ENCODE data around the gene BTN3A1.
"Not testable (repeated sequence)": the region's sequence is repeated elsewhere in the genome, so short reads cannot be mapped to it uniquely, and the experiment has no call there.

Gene BTN3A1

GRCh38 chr6:26445934-26446667 lies 44.0 kb downstream of the BTN3A1 start:
- DNase-seq, result no peak

GRCh38 chr6:26447257-26447656 lies 45.2 kb downstream of the BTN3A1 start:
- no peak for DNase-seq

- DNase-seq, result no peak
Observed at GRCh38 chr6:26450240-26450639, 48.2 kb downstream of the BTN3A1 start.

- no peak for DNase-seq
Observed at GRCh38 chr6:26452631-26453235, 50.7 kb downstream of the BTN3A1 start.

GRCh38 chr6:26454631-26455030 lies 52.6 kb downstream of the BTN3A1 start:
- DNase-seq, result no peak

GRCh38 chr6:26455357-26455970 lies 53.4 kb downstream of the BTN3A1 start:
- DNase-seq, result no peak

GRCh38 chr6:26457264-26457805 lies 55.3 kb downstream of the BTN3A1 start:
- DNase-seq, result peak in 1 of 2 experiments; percentile 65

- peak; percentile 84 to 89 for DNase-seq
Observed at GRCh38 chr6:26457806-26458688, 56.0 kb downstream of the BTN3A1 start, which contains the start of gene BTN2A1. Gene BTN2A1 (plus strand): TSS chr6:26457955. CDS start chr6:26458637, 682 bp downstream.

- DNase-seq, result no peak
Observed at GRCh38 chr6:26459023-26459810, 57.1 kb downstream of the BTN3A1 start.

- not testable (repeated sequence) for DNase-seq
Observed at GRCh38 chr6:26461353-26461752, 59.3 kb downstream of the BTN3A1 start.

- no peak for DNase-seq
Observed at GRCh38 chr6:26464014-26464413, 61.9 kb downstream of the BTN3A1 start.

- peak in 1 of 2 experiments; percentile 14 for DNase-seq
Observed at GRCh38 chr6:26464416-26465131, 62.5 kb downstream of the BTN3A1 start.
